NCI-H82 treated with DMSO at 0.1 percent for 48 hours (cell line): ENCODE results near the gene ZBTB22.
A peak's percentile ranks its signal among the peaks of the same experiment; 100 is the strongest.
"Not testable (repeated sequence)": the region's sequence is repeated elsewhere in the genome, so short reads cannot be mapped to it uniquely, and the experiment has no call there.

Experiments
- DNase-seq: peaks from one replicate; lab custom pipeline; 2025; ENCODE audit not compliant: unreplicated experiment; lab: John Stamatoyannopoulos, UW

ZBTB22 gene

GRCh38 chr6:33317669-33318425 is at the start of gene ZBTB22:
Gene ZBTB22, minus strand, starts transcription at chr6:33317744. Its CDS starts 828 bp downstream, at chr6:33316916.
- DNase-seq, result peak; percentile 97

GRCh38 chr6:33367009-33367714 is 49.6 kb upstream of the ZBTB22 start:
- DNase-seq, result no peak

GRCh38 chr6:33365206-33365971 is 47.8 kb upstream of the ZBTB22 start:
- DNase-seq, result not testable (repeated sequence)

GRCh38 chr6:33364475-33365205 is 47.1 kb upstream of the ZBTB22 start:
- DNase-seq, result not testable (repeated sequence)

- DNase-seq, result not testable (repeated sequence)
Measured at GRCh38 chr6:33363486-33363885, 45.9 kb upstream of the ZBTB22 start.

- no peak for DNase-seq
Measured at GRCh38 chr6:33359331-33359730, 41.8 kb upstream of the ZBTB22 start.

- DNase-seq, result peak; percentile 47
Measured at GRCh38 chr6:33357160-33357871, 39.8 kb upstream of the ZBTB22 start.

GRCh38 chr6:33356295-33356694 is 38.8 kb upstream of the ZBTB22 start:
- no peak for DNase-seq

GRCh38 chr6:33355860-33356259 is 38.3 kb upstream of the ZBTB22 start:
- DNase-seq, result not testable (repeated sequence)

GRCh38 chr6:33347816-33348215 is 30.3 kb upstream of the ZBTB22 start:
- no peak for DNase-seq

- DNase-seq, result not testable (repeated sequence)
Measured at GRCh38 chr6:33346972-33347371, 29.4 kb upstream of the ZBTB22 start.

GRCh38 chr6:33344701-33345697 is 27.5 kb upstream of the ZBTB22 start:
- DNase-seq, result peak; percentile 73

- DNase-seq, result no peak
Measured at GRCh38 chr6:33343953-33344611, 26.5 kb upstream of the ZBTB22 start.

- not testable (repeated sequence) for DNase-seq
Measured at GRCh38 chr6:33343606-33343952, 26.0 kb upstream of the ZBTB22 start.

- no peak for DNase-seq
Measured at GRCh38 chr6:33339193-33339592, 21.6 kb upstream of the ZBTB22 start.

GRCh38 chr6:33336495-33336894 is 19.0 kb upstream of the ZBTB22 start:
- no peak for DNase-seq

- DNase-seq, result no peak
Measured at GRCh38 chr6:33335916-33336315, 18.4 kb upstream of the ZBTB22 start.

- no peak for DNase-seq
Measured at GRCh38 chr6:33333666-33334065, 16.1 kb upstream of the ZBTB22 start.

GRCh38 chr6:33330736-33331135 is 13.2 kb upstream of the ZBTB22 start:
- DNase-seq, result no peak
